ENCODE measurements around the gene VSTM2B.

Gene VSTM2B

DNA sequence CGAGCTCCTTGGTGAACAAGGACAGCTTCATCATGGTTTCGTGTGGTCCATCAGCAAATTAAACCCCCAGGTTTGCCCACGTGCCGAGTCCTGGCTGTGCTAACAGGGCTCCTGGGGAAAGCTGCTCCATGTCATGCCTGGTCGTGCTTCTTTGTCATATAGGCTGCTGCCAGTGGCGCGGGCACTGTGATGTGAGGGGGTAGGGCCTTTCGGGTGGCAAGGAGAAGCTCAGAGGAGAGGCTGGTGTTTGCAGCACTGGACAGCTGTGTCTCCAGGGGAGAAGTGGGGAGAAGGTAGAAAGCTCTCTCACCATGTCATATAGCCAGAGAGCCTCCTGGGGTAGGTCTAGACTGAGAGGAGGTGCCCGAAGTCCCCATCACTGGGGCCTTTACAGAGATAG, 13.3 kb downstream of the VSTM2B start:
- no peaks in the 10 kb centered on the region for H3F3A ChIP-seq (ENCODE audit: insufficient read depth, low read length)
- no peaks in the 10 kb centered on the region for H3K36me3 ChIP-seq (ENCODE audit: insufficient read depth, low read length)
- no peaks in the 10 kb centered on the region for H3K4me1 ChIP-seq (ENCODE audit: insufficient read depth, low read length, severe bottlenecking)
- no peaks in the 10 kb centered on the region for H3K9me2 ChIP-seq (ENCODE audit: low read depth, low read length)
- no peak overlapping the region for H3K27ac ChIP-seq (ENCODE audit: low read depth, low read length, poor library complexity, severe bottlenecking)
- TF ChIP-seq EZH2 (IDR thresholded peaks at IDR 0.05; ENCODE audit: borderline replicate concordance, low read length): no peak
- TF ChIP-seq, protein P1, sequence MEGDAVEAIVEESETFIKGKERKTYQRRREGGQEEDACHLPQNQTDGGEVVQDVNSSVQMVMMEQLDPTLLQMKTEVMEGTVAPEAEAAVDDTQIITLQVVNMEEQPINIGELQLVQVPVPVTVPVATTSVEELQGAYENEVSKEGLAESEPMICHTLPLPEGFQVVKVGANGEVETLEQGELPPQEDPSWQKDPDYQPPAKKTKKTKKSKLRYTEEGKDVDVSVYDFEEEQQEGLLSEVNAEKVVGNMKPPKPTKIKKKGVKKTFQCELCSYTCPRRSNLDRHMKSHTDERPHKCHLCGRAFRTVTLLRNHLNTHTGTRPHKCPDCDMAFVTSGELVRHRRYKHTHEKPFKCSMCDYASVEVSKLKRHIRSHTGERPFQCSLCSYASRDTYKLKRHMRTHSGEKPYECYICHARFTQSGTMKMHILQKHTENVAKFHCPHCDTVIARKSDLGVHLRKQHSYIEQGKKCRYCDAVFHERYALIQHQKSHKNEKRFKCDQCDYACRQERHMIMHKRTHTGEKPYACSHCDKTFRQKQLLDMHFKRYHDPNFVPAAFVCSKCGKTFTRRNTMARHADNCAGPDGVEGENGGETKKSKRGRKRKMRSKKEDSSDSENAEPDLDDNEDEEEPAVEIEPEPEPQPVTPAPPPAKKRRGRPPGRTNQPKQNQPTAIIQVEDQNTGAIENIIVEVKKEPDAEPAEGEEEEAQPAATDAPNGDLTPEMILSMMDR (IDR thresholded peaks at IDR 0.05; ENCODE audit: low read length): no peak
- no peaks in the 10 kb centered on the region for H3K79me2 ChIP-seq (ENCODE audit: insufficient read depth, low read length)
- H3K4me3 ChIP-seq (ENCODE audit: low read depth, low read length, poor library complexity, severe bottlenecking): no peak overlapping the region
- no peaks in the 10 kb centered on the region for H3K9me3 ChIP-seq (ENCODE audit: low read length)
- H3K27me3 ChIP-seq (ENCODE audit: insufficient read depth, low read length): no peaks in the 10 kb centered on the region
- no peaks in the 10 kb centered on the region for H4K20me1 ChIP-seq (ENCODE audit: insufficient read depth, low read length)
- H3K4me2 ChIP-seq (ENCODE audit: low read length): no peak overlapping the region
- H3K9ac ChIP-seq (ENCODE audit: low read length): no peak overlapping the region
- no peak overlapping the region for H2AFZ ChIP-seq (ENCODE audit: low read length)

DNA sequence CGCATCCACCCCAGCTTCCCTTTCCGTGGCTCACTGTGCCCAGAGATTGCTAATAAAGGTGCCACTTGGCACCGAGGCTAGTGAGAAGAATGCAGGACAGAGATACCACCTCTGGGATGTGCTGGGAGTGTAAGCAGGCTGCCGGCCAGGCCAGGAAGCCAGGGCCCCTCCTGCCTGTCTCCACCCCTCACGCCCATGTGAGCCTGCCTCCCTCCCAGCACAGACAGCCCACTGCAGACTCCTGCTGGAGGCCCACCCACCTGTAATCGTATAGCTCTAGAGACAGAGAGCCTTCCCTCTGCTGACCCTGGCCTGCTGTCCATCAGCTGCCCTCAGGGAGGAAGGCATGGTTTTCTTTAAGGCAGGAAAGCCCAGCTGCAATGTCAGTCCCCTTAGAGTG, 13.9 kb downstream of the VSTM2B start:
- TF ChIP-seq EZH2 (IDR thresholded peaks at IDR 0.05; ENCODE audit: borderline replicate concordance, low read length): no peak
- TF ChIP-seq, protein P1 (IDR thresholded peaks at IDR 0.05; ENCODE audit: low read length): no peak
- no peak overlapping the region for H3K9ac ChIP-seq (ENCODE audit: low read length)
- H3K27me3 ChIP-seq (ENCODE audit: insufficient read depth, low read length): no peaks in the 10 kb centered on the region
- no peaks in the 10 kb centered on the region for H4K20me1 ChIP-seq (ENCODE audit: insufficient read depth, low read length)
- no peaks in the 10 kb centered on the region for H3K4me1 ChIP-seq (ENCODE audit: insufficient read depth, low read length, severe bottlenecking)
- H3K9me3 ChIP-seq (ENCODE audit: low read length): no peaks in the 10 kb centered on the region
- H3K79me2 ChIP-seq (ENCODE audit: insufficient read depth, low read length): no peaks in the 10 kb centered on the region
- no peak overlapping the region for H3K27ac ChIP-seq (ENCODE audit: low read depth, low read length, poor library complexity, severe bottlenecking)
- no peaks in the 10 kb centered on the region for H3F3A ChIP-seq (ENCODE audit: insufficient read depth, low read length)
- H3K36me3 ChIP-seq (ENCODE audit: insufficient read depth, low read length): no peaks in the 10 kb centered on the region
- no peak overlapping the region for H2AFZ ChIP-seq (ENCODE audit: low read length)
- no peaks in the 10 kb centered on the region for H3K9me2 ChIP-seq (ENCODE audit: low read depth, low read length)
- H3K4me3 ChIP-seq (ENCODE audit: low read depth, low read length, poor library complexity, severe bottlenecking): no peak overlapping the region
- no peak overlapping the region for H3K4me2 ChIP-seq (ENCODE audit: low read length)

DNA sequence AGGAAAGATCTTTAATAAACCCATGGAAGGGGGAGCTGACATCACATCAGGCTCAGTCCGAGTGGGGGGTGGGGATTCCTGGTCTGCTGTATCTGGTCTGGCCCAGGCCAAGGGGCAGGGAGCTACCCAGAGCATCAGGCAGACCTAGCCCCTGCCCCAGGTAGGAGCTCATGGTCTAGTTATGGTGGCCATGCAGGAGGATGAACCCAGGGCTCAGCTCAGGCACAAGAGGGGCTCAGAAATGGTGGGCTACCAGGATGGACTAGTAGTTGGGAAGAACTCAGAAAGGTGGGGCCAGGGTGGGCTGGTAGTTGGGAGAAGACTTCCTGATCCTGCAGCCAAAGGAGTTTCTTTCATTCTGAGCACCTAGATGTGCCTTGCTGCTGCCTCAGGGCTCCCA, 14.3 kb downstream of the VSTM2B start:
- Histone ChIP-seq H3K4me3 (ENCODE audit: low read depth, low read length, poor library complexity, severe bottlenecking) (no peak overlapping the region), H3K27ac (ENCODE audit: low read depth, low read length, poor library complexity, severe bottlenecking) (no peak overlapping the region), H2AFZ (ENCODE audit: low read length) (no peak overlapping the region), H4K20me1 (ENCODE audit: insufficient read depth, low read length) (no peaks in the 10 kb centered on the region), H3F3A (ENCODE audit: insufficient read depth, low read length) (no peaks in the 10 kb centered on the region), H3K9ac (ENCODE audit: low read length) (no peak overlapping the region), H3K36me3 (ENCODE audit: insufficient read depth, low read length) (no peaks in the 10 kb centered on the region), H3K9me3 (ENCODE audit: low read length) (no peaks in the 10 kb centered on the region), H3K79me2 (ENCODE audit: insufficient read depth, low read length) (no peaks in the 10 kb centered on the region), H3K27me3 (ENCODE audit: insufficient read depth, low read length) (no peaks in the 10 kb centered on the region), H3K4me1 (ENCODE audit: insufficient read depth, low read length, severe bottlenecking) (no peaks in the 10 kb centered on the region), H3K4me2 (ENCODE audit: low read length) (no peak overlapping the region), H3K9me2 (ENCODE audit: low read depth, low read length) (no peaks in the 10 kb centered on the region)
- no peak for TF ChIP-seq EZH2 (IDR thresholded peaks at IDR 0.05; ENCODE audit: borderline replicate concordance, low read length)
- TF ChIP-seq, protein P1 (IDR thresholded peaks at IDR 0.05; ENCODE audit: low read length): no peak

Measured in OCI-LY1 (cell line).